Brain microvascular endothelial cell (primary cell): Measurements from ENCODE around the gene SHISAL1.

Experiments used
- DNase-seq: peaks from one replicate; pipeline ENCODE4 v3.0.0-alpha.2; 2020
- H3K27ac ChIP-seq: fragments of 250-450 bp; sonication (Bioruptor Pico); 2 replicates; pipeline ENCODE4 v1.5.1; 2020; ENCODE audit warnings: mild to moderate bottlenecking, moderate library complexity
- H3K27me3 ChIP-seq: fragments of 250-450 bp; sonication (Bioruptor Pico); replicated peaks from 2 replicates; pipeline ENCODE4 v1.5.1; 2020; ENCODE audit warnings: mild to moderate bottlenecking
- H3K36me3 ChIP-seq: fragments of 250-450 bp; sonication (Bioruptor Pico); replicated peaks from 2 replicates; pipeline ENCODE4 v1.5.1; 2020; ENCODE audit warnings: mild to moderate bottlenecking
- H3K4me3 ChIP-seq: 2 replicates; pipeline ENCODE4 v1.5.1; 2011; ENCODE audit warnings: low read depth, mild to moderate bottlenecking, control low read depth, low read length, moderate library complexity
- CTCF ChIP-seq: IDR thresholded peaks from 2 replicates; pipeline ENCODE4 v1.5.1; 2011; ENCODE audit warnings: low read depth, mild to moderate bottlenecking, moderate library complexity, low read length, control low read depth, inconsistent platforms; ENCODE audit errors: missing control alignments
- in situ Hi-C: cut with HindIII; loops from 2 replicates; pipeline ENCODE4 v1.10.0; 2017; ENCODE audit warnings: low sequenced_read_pairs, low pct_ligation_motif_present

SHISAL1 gene

GRCh38 chr22:44336962-44337677, 24.4 kb upstream of the SHISAL1 start:
- Histone ChIP-seq H3K36me3 (no peaks in the 10 kb centered on the region), H3K4me3 (no peak overlapping the region), H3K27ac (no peak overlapping the region), H3K27me3 (peaks cover 27% of the 10 kb centered on the region)
- TF ChIP-seq CTCF: no peak
- in situ Hi-C loops: no loop called here
- DNase-seq: no peak

- H3K27ac ChIP-seq: no peak overlapping the region
- no peaks in the 10 kb centered on the region for H3K36me3 ChIP-seq
- DNase-seq: no peak
- H3K27me3 ChIP-seq: peaks cover 30% of the 10 kb centered on the region
- no peak overlapping the region for H3K4me3 ChIP-seq
- in situ Hi-C loops: no loop called here
- no peak for TF ChIP-seq CTCF
Observed at GRCh38 chr22:44335903-44336803, 23.4 kb upstream of the SHISAL1 start.

GRCh38 chr22:44335066-44335839, 22.5 kb upstream of the SHISAL1 start:
- Histone ChIP-seq H3K36me3 (no peaks in the 10 kb centered on the region), H3K4me3 (no peak overlapping the region), H3K27ac (no peak overlapping the region), H3K27me3 (peaks cover 38% of the 10 kb centered on the region)
- in situ Hi-C loops: no loop called here
- DNase-seq: no peak
- TF ChIP-seq CTCF: no peak

- Histone ChIP-seq H3K4me3 (no peak overlapping the region), H3K27me3 (peaks cover 40% of the 10 kb centered on the region), H3K36me3 (no peaks in the 10 kb centered on the region), H3K27ac (no peak overlapping the region)
- TF ChIP-seq CTCF: no peak
- in situ Hi-C loops: no loop called here
- no peak for DNase-seq
Observed at GRCh38 chr22:44333847-44334635, 21.3 kb upstream of the SHISAL1 start.

- in situ Hi-C loops: no loop called here
- no peak for DNase-seq
- no peaks in the 10 kb centered on the region for H3K36me3 ChIP-seq
- H3K27ac ChIP-seq: no peak overlapping the region
- TF ChIP-seq CTCF: no peak
- H3K27me3 ChIP-seq: peaks cover 37% of the 10 kb centered on the region
- no peak overlapping the region for H3K4me3 ChIP-seq
Observed at GRCh38 chr22:44332946-44333345, 20.2 kb upstream of the SHISAL1 start.
